ENCODE results near the gene C11orf71. TPM values are rescaled to one million over a fixed set of nuclear protein-coding genes. Genes with fewer than 3 reads are reported as not detected.

Gene C11orf71
- total RNA-seq (10 to 100 TPM in 4 of 9 donors, 1 to 10 TPM in 5; 5.1 to 13.4 (median 8.6) TPM), polyA plus RNA-seq (1 to 10 TPM; 2.3 to 9.9 TPM)
- long read RNA-seq, donor 1, transcript C11orf71-202 (1 exons, 1,980 nt): major isoform, 16 of 16 reads
- long read RNA-seq, donor 1, partial matches to known transcripts: 0 of 16 reads
- long read RNA-seq, donor 1, other reads (novel, unspliced or antisense): 0 of 16 reads
- long read RNA-seq, donor 2, transcript C11orf71-202 (1 exons, 1,980 nt): major isoform, 31 of 31 reads
- long read RNA-seq, donor 2, partial matches to known transcripts: 0 of 31 reads
- long read RNA-seq, donor 2, other reads (novel, unspliced or antisense): 0 of 31 reads
- long read RNA-seq, donor 3, transcript C11orf71-202 (1 exons, 1,980 nt): major isoform, 6 of 6 reads
- long read RNA-seq, donor 3, partial matches to known transcripts: 0 of 6 reads
- long read RNA-seq, donor 3, other reads (novel, unspliced or antisense): 0 of 6 reads

DNA sequence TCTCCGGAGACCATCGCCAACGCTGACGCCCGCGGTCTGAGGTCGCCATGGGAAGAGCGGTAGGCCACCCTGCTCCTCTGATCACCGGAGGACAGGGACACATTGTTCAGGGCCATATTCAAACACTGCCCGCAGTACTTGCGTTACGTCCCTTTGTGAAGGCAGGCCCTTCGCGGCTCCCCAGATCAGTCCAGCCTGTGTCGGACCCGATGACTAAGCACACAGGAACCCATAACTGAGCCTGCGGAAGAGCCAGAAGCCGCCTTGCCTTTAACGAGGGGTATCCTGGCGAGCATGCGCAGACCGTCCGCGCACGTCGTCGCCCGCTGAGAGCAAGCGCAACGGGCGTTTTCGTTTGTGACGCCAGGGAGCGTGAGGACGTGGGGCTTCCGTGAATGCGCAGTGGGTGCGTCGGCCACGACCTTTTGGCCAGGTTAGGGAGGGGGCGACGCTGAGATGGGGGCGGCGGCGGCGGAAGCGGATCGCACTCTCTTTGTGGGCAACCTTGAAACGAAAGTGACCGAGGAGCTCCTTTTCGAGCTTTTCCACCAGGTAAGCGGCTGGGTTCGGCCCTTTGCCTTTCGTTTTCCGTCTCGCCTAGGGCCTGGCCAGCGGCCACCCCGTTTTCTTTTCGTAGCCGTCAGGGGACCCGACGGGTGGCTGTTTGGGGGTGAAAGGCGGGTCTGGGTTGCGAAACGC is at the start of gene C11orf71, which contains the start of gene RBM7:
Gene C11orf71 (minus strand): TSS at position 296 of the 699 bp plus-strand sequence. CDS start 180 bp downstream, at position 116.
Gene RBM7 (plus strand): TSS at position 451 of the 699 bp plus-strand sequence. CDS start 6 bp downstream, at position 457.
- Histone ChIP-seq H3K9me3 (no peaks in the 10 kb centered on the region), H3K4me3 (peak within 1 kb of the TSS; percentile 63 to 94 (median 76)), H3K27me3 (no peaks in the 10 kb centered on the region), H3K36me3 (peaks cover 0 to 26% (median 10%) of the 10 kb centered on the region in 9 donors), H3K4me1 (peaks cover 0 to 69% (median 53%) of the 10 kb centered on the region in 12 donors), H3K27ac (peak within 1 kb of the TSS; percentile 89 to 100 (median 98))
- peak; percentile 98 to 100 (median 99) for DNase-seq
- 0 to 1% (median 0%) methylated on average over 43 to 65 of the region's 65 CpGs for WGBS, 4 donors
- peak; percentile 97 to 99 (median 98) for ATAC-seq
- intact Hi-C loops (cut with DNase I): loop anchor here in 9 of 10 donors (1.0 to 10.0 kb wide), 8 partner anchors 37 to 116 kb away; partner anchors contain the start of genes REXO2 (in 7 of the 9) and NNMT (in 2 of the 9)
- TF ChIP-seq, protein P1, sequence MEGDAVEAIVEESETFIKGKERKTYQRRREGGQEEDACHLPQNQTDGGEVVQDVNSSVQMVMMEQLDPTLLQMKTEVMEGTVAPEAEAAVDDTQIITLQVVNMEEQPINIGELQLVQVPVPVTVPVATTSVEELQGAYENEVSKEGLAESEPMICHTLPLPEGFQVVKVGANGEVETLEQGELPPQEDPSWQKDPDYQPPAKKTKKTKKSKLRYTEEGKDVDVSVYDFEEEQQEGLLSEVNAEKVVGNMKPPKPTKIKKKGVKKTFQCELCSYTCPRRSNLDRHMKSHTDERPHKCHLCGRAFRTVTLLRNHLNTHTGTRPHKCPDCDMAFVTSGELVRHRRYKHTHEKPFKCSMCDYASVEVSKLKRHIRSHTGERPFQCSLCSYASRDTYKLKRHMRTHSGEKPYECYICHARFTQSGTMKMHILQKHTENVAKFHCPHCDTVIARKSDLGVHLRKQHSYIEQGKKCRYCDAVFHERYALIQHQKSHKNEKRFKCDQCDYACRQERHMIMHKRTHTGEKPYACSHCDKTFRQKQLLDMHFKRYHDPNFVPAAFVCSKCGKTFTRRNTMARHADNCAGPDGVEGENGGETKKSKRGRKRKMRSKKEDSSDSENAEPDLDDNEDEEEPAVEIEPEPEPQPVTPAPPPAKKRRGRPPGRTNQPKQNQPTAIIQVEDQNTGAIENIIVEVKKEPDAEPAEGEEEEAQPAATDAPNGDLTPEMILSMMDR (IDR thresholded peaks at IDR 0.05): peak in 2 of 12 donors; percentile 12 to 13
- peak in 1 of 2 donors; percentile 92 for TF ChIP-seq POLR2A (IDR thresholded peaks at IDR 0.05)

DNA sequence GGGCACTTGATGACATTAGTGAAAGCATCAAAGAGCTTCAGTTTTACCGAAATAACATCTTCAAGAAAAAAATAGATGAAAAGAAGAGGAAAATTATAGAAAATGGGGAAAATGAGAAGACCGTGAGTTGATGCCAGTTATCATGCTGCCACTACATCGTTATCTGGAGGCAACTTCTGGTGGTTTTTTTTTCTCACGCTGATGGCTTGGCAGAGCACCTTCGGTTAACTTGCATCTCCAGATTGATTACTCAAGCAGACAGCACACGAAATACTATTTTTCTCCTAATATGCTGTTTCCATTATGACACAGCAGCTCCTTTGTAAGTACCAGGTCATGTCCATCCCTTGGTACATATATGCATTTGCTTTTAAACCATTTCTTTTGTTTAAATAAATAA is 49.5 kb upstream of the C11orf71 start:
- 71 to 87% (median 74%) methylated on average over 6 of the region's 6 CpGs for WGBS, 4 donors
- Histone ChIP-seq H3K9me3 (no peaks in the 10 kb centered on the region), H3K4me3 (no peak overlapping the region), H3K4me1 (peaks cover 0 to 41% (median 8%) of the 10 kb centered on the region in 12 donors), H3K36me3 (peaks cover 0 to 86% (median 74%) of the 10 kb centered on the region in 9 donors), H3K27ac (no peak overlapping the region), H3K27me3 (no peaks in the 10 kb centered on the region)
- TF ChIP-seq, protein P1 (IDR thresholded peaks at IDR 0.05): no peak
- no peak for TF ChIP-seq POLR2A (IDR thresholded peaks at IDR 0.05)
- intact Hi-C loops (cut with DNase I): loop anchor here in 1 of 10 donors (10.0 kb wide), 1 partner anchor 105 kb away; no protein-coding TSS in a partner anchor
- no peak for ATAC-seq
- DNase-seq: no peak

DNA sequence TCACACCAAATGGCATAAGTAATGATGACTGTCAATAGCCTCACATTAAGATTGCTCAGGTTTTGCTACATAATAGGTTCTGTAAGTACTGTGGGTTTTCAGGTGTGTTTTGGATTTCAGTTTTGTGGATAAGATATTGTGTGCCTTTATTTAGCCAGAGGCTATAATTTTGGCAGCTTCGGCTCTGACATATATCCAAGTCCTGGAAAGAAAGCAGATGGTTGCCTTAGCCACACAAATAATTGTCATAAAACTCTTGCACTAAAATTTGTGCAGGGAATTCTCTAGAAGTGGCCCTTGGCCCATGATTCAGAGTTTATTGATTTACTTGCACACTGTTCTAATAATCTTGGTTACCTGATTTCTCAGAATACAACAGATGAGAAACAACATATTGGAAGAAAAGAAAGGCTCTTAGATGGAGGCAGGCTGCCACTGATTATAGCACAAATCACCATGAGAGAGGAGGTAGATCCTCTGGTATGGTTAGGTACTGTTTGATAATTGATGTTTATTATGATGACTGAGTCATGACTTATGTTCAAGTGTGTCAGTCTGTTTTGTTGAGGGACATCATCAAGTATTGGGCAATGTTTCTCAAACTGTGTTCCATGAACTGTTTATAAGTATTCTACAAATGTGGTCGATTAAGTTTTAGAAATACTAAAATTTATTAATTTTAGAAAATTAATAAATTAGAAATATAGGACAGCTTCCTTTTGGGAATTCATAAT is 48.6 kb upstream of the C11orf71 start:
- no peak for DNase-seq
- peaks cover 0 to 89% (median 80%) of the 10 kb centered on the region in 9 donors for H3K36me3 ChIP-seq
- WGBS, 4 donors: 66 to 78% (median 76%) methylated on average over 2 of the region's 2 CpGs

More for the DNA sequence above, 48.6 kb upstream of the C11orf71 start:
- peaks cover 0 to 41% (median 10%) of the 10 kb centered on the region in 12 donors for H3K4me1 ChIP-seq
- no peak overlapping the region for H3K4me3 ChIP-seq
- ATAC-seq: no peak
- no peak for TF ChIP-seq POLR2A (IDR thresholded peaks at IDR 0.05)
- TF ChIP-seq, protein P1 (IDR thresholded peaks at IDR 0.05): no peak
- no peaks in the 10 kb centered on the region for H3K9me3 ChIP-seq
- intact Hi-C loops (cut with DNase I): loop anchor here in 1 of 10 donors (10.0 kb wide), 1 partner anchor 104 kb away; no protein-coding TSS in a partner anchor
- peak overlapping the region in 3 of 12 donors; percentile 15 to 27 (median 21) for H3K27ac ChIP-seq
- no peaks in the 10 kb centered on the region for H3K27me3 ChIP-seq
